Activated gamma-delta T cell treated with Interleukin-2 at 50 U/mL for 16 hours (primary cell): Measurements from ENCODE around the gene USP3.
"Not testable (repeated sequence)": the region's sequence is repeated elsewhere in the genome, so short reads cannot be mapped to it uniquely, and the experiment has no call there.

Source experiments
- DNase-seq: peaks from one replicate; pipeline ENCODE4 v3.0.0-alpha.2; 2020

The USP3 gene

GRCh38 chr15:63617627-63618026 lies 113.2 kb downstream of the USP3 start:
- DNase-seq: not testable (repeated sequence)

- DNase-seq: not testable (repeated sequence)
These were observed 116.4 kb downstream of the USP3 start for GRCh38 chr15:63620760-63621159.

GRCh38 chr15:63623232-63623969 lies 119.0 kb downstream of the USP3 start:
- DNase-seq: no peak

GRCh38 chr15:63626955-63627354 lies 122.6 kb downstream of the USP3 start:
- no peak for DNase-seq

- DNase-seq: no peak
These were observed 123.9 kb downstream of the USP3 start for GRCh38 chr15:63628123-63628822.

GRCh38 chr15:63630036-63630751 lies 125.8 kb downstream of the USP3 start:
- no peak for DNase-seq

GRCh38 chr15:63633312-63633711 lies 128.9 kb downstream of the USP3 start:
- no peak for DNase-seq

- no peak for DNase-seq
These were observed 129.8 kb downstream of the USP3 start for GRCh38 chr15:63634154-63634553.

- DNase-seq: no peak
These were observed 132.2 kb downstream of the USP3 start for GRCh38 chr15:63636518-63637061.

- no peak for DNase-seq
These were observed 134.4 kb downstream of the USP3 start for GRCh38 chr15:63638839-63639238.

- no peak for DNase-seq
These were observed 135.8 kb downstream of the USP3 start for GRCh38 chr15:63640146-63640545.
